HG03095 (cell line): ENCODE measurements around the gene CATSPER1.

Source experiments
- ATAC-seq: cut with Tn5 transposase; IDR thresholded peaks from one replicate; pipeline ENCODE4 v1.9.1; 2021; ENCODE audit warnings: moderate library complexity; ENCODE audit not compliant: unreplicated experiment

Gene CATSPER1

DNA sequence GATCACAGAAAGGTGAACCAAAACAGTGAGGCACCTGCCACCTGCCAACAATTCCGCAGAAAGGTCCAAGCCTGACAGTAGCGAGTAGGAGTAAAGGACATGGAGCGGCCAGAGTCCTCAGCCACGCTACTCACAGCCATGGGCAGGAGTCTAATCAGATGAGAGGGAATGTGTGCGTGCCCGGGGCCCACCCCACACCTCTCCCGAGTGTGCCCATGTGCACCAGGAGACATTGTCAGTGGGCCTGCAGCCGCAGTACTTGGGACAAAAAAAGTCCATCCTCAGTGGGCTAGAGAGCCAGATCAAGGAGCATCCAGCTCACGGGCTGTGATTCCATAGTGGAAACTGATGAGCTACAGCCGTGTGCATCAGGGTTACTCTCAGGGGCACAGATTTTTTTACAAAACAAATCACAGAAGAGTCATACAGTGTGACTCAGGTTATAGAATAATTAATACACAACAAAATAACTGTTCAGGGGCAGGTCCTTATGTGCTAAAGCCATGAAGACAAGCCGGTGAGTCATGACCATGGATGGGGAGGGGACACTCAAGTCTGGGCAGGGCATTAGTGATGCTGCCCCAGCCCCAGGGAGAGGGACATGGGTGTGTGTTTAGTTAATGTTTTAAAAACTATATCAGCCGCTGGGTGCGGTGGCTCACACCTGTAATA is 52.7 kb downstream of the CATSPER1 start:
- no peak for ATAC-seq

DNA sequence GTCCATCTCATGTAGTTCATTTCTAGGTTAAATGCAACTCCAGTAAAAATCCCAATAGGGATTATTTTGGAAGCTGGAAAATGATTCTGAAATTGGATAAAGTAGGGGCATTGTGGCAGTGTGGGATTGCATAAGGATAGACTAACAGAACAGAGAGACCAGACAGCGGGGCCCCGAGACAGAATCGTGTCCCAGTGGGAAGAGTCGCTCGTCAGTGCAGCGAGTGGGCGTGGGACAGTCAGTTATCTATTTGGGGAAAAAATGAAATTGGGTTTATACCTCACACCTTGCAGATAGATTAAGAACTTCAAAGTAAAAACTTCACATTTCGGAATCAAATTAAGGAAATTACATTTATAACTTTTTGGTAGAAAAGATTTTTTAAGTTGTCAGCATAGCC is 54.2 kb downstream of the CATSPER1 start:
- ATAC-seq, result no peak

DNA sequence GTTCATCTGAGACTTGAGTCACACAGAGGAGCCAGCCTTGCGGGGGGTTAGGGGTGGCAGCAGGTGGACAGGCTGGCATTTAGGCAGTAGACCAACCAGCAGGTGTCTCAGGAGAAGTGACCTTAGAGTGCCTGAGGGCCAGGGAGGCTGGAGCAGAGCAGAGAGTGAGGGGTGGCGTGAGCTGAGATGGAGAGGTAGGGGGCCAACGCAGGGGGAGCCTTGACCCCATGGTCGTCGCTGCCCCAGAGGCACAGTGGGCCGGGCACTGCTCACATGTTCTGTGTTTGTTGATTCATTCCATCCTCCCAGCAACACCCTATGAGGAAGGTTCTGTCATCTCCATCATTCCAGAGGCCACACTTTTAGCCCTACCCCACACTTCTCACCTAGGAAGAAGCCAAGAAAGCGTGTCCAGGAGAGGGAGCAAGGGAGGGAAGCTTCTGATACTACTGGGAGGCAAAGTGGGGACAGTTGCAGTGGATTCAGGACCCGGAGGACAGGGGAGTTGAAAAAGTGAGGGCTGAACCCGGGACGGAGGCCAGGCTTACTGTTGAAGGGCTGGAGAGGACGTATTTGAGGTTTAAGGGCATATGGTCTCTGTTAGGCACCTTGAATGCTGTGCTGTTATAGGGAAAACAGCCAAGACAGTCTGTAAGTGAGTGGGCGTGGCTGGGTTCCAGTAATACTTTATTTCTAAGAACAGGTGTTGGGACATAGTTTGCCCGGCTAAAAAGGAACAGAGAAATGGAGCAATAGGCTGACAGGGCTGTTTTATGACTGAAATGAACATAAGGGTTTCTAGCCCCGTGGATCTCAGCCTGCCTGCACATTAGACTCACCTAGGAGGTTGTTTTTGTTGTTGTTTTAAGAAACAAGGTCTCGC is 57.4 kb downstream of the CATSPER1 start:
- ATAC-seq, result no peak

DNA sequence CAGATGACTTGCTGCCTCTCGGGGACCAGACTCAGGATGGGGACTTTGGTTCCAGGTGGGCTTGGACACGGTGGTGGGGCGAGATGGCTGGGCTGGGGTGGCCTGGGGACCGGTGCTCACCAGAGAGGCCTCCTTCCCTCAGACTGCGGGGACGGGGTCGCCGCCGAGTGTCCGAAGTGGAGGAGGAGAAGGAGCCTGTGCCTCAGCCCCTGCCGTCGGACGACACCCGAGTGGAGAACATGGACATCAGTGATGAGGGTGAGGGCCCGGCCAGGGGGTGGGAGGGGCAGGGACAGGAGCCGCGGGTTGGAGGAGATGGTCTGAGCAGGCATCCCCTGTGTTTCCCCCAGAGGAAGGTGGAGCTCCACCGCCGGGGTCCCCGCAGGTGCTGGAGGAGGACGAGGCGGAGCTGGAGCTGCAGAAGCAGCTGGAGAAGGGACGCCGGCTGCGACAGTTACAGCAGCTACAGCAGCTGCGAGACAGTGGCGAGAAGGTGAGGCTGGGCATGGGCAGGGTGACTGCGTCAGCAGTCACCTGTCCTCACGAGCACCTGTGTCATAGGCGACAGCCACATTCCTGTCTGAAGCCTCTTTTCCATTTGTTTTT is 58.8 kb downstream of the CATSPER1 start:
- ATAC-seq, result no peak
